HL-60/S4 (cell line): ENCODE measurements around the gene MBD1.
"Not testable (repeated sequence)": the region's sequence is repeated elsewhere in the genome, so short reads cannot be mapped to it uniquely, and the experiment has no call there.

Experiments used
- in situ Hi-C: fragments of 300-500 bp; cut with MboI; formaldehyde crosslinking; loops from 2 replicates; pipeline ENCODE4 v1.14.3; 2022; ENCODE audit warnings: low sequenced_read_pairs

The MBD1 gene, protein sequence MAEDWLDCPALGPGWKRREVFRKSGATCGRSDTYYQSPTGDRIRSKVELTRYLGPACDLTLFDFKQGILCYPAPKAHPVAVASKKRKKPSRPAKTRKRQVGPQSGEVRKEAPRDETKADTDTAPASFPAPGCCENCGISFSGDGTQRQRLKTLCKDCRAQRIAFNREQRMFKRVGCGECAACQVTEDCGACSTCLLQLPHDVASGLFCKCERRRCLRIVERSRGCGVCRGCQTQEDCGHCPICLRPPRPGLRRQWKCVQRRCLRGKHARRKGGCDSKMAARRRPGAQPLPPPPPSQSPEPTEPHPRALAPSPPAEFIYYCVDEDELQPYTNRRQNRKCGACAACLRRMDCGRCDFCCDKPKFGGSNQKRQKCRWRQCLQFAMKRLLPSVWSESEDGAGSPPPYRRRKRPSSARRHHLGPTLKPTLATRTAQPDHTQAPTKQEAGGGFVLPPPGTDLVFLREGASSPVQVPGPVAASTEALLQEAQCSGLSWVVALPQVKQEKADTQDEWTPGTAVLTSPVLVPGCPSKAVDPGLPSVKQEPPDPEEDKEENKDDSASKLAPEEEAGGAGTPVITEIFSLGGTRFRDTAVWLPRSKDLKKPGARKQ

GRCh38 chr18:50281295-50281971 is at the start of gene MBD1:
TSS of gene MBD1 (minus strand) at chr18:50281523. CDS start at chr18:50279992, 1,531 bp downstream.
- in situ Hi-C loops: no loop called here

DNA sequence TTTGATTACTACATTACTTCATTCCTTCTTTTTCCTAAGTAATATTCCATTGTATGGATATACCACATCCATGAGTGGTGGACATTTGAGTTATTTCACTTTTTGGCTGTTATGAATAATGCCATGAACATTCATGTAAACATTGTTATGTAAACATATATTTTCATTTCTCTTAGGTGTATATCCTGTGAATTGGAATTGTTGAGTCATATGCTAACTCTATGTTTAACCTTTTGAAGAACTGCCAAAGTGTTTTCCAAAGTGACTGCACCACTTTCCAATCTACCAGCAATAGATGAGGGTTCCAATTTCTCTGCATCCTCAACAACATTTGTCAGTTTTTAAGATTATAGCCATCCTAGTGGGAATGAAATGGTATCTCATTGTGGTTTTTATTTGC is 48.9 kb upstream of the MBD1 start:
- in situ Hi-C loops: no loop called here

DNA sequence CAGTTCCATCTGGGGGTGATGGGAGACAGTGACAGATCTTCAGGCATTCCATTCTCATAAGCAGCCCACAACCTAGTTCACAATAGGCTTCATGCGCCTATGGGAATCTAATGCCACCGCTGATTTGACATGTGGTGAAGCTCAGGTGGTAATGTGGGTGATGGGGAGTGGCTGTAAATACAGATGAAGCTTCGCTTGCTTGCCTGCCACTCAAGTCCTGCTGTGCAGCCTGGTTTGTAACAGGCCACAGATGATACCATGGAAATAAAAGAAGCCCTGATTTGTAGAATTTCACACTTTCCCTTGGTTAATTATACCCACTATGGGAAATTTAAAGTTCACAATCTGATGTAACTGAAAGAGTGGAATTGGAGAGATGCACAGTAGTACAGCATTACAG is 46.7 kb upstream of the MBD1 start:
- in situ Hi-C loops: no loop called here

DNA sequence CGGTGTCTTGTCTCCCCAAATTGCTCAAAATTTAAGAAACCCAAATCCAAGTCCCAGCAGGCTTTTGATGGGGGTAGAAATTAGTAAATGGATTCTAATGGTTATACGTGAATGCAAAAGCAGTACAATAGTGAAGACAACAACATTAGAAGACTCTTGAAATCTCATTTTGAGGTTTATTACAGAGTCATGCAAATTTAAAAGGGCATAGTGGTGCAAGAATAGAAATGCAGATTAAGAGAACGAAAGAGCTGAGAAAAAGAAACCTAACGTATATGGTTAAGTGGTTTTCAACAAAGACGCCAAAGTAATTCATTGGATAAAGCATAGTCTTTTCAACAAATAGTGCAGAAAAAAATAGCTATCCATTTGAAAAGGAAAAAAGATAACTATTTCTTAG is 39.4 kb upstream of the MBD1 start:
- in situ Hi-C loops: no loop called here

DNA sequence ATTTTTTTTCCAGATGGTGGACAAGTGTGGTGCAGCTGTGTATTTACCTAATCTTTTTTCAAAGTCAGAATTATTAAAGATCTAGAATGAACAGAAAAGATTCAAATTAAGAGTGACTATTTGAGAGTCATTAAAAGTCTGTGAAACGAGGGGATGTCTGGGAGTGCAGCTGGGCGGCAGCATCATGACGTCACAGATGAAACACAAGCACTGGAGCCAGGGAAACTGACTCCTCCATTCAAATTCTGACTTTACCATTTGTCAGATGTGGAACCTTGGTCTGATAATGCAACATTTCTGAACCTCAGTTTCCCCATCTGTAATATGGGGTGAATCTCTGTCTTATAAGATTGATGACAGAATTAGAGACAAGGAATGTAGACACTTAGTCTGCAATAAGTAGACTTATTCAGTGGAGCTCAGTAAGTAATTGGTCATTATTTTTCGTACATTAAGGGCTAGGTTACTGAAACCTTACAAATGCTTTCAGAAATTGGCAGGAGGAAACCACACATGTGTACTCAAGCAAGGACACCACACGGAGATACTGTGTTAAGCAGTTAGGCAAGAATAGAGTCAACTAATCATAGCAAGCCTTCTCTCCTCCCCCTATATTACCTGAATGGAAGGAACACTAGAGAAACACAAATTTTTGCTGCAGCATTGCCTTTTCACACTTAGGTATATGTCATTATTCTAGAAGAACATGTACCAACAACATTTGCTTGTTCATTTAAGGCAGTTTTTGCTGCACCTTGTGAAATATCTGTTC is 34.0 kb upstream of the MBD1 start:
- in situ Hi-C loops: no loop called here

GRCh38 chr18:50313873-50314460 is 32.6 kb upstream of the MBD1 start:
- in situ Hi-C loops: no loop called here

DNA sequence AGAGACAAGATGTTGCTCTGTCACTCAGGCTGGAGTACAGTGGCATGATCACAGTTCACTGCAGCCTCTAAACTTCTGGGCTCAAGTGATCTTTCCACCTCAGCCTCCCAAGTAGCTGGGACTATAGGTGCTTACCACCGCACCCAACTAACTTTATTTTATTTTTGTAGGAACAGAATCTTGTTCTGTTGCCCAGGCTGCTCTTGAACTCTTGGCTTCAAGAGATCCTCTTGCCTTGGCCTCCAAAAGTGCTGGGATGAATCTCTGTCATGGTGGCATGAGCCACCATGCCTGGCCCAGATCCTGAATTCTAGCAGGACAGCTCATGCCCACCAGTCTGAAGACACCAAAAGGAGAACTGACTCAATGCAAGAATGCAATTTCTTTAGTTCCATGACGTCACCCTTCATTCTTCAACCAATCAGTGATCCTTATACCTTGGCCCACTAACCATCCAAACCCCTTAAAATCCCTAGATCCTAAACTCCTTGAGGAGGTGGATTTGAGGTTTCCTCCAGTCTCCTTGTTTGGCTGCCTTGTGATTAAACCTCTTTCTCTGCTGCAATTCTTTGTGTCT is 31.8 kb upstream of the MBD1 start:
- in situ Hi-C loops: no loop called here

DNA sequence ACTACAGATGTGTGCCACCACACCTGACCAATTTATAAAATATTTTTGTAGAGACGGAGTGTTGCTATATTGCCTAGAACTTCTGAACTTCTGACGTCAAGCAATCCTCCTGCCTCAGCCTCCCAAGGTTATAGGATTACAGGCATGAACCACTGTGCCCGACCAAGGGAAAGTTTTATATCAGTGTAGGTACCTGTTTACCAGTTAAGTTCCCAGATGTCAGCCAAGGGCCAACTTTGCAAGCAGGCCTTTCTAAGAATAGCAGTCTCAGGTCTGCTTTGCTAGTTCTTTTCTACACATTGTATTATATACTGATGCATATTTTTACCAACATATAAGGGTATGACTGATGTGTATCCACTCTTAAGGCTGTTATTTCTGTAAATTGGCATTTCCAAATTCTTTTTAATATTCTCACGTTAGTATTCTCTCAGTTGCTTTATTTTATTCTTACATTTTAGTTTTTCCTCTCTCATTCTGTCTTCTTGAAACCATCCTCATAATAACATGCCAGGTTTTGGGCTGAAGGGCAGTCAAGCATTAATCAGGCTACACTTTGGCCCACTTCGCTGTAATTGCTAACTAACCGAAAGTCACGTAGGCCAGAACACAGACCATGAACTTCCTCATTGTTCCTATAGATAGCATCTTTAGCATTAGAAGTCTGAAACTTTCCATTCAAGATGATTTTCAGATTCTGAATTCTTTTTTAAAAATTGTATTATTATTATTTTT is 31.1 kb upstream of the MBD1 start:
- in situ Hi-C loops: no loop called here

- in situ Hi-C loops: no loop called here
Measured at GRCh38 chr18:50311650-50312049, 30.3 kb upstream of the MBD1 start.

DNA sequence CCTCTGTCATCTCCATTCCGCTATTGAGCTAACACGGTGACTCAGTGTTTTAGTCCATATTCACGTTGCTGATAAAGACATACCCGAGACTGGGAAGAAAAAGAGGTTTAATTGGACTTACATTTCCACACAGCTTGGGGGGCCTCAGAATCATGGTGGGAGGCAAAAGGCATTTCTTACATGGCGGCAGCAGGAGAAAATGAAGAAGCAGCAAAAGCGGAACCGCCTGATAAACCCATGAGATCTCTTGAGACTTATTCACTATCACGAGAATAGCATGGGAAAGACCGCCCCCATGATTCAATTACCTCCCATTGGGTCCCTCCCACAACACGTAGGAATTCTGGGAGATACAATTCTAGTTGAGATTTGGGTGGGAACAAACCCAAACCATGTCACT is 28.8 kb upstream of the MBD1 start:
- in situ Hi-C loops: no loop called here

- in situ Hi-C loops: not testable (repeated sequence)
Measured at GRCh38 chr18:50308851-50309250, 27.5 kb upstream of the MBD1 start.

DNA sequence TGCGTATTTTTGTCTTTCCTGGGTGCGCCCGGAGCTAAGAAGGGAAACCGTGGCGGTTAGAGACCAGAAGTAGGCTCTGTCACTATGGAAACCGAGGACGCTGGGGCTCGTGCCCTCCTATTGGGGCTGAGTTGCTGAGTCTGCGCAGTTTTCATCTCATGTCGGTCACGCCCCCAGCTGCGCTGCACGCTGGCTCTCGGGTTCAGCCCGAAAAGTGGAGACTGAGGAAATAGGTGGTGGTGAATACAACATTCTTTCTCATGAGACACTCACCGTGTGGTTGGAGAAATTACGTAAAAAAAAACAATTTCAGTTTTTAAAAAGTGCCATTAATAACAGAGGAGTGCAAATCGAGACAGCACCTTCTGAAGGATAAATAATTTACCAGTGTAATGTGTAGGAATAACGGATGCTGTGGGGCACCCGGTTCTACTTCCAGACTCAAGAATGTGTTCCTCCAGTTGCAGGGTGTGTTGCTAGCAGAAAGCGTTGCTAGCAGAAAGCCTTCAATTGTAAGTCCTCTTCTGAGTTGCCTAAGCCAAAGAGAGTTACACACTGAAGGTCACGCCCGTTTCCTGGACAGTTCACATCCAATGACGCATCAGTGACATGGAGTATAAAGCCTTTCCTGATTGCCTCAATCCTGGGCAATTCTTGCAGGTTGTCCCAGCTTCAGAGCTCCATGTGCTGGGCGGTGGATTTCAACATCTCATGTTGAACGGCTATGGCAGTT is 26.6 kb upstream of the MBD1 start:
- in situ Hi-C loops: no loop called here

DNA sequence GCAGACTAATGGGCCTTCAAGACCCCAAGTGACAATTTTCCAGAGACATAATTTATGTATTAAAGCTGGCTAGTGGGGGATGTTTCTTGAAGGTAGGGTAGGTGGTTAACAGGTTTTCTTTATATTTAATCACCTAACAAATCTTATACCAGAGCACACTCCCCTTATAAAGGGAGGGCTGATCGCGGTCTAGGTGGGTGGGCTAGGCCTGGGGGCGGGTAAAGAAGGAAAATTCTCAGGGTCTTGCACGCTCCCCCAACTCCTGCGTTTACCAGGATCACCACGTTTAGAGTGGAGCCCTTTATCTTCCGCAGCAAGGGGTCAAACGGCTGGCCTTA is 26.0 kb upstream of the MBD1 start:
- in situ Hi-C loops: no loop called here

DNA sequence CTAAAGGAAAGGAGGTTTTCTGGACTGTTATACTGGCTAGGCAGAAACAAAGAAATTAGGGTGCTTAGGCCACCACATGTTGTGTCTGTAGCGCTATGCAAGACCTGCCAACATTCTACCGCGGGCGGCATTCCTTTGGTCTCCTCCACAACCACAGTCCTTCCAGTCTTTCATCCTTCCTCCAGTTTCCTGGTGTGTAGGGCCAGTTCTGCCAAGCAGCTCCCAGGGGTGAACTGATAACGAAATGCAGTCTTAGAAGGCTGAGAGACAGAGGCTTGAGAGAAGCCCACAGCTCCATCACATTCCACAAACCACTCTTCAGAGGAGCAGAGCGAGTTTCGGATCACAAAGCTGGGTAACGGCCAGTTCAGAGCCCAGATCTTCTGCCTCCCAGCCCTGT is 25.6 kb upstream of the MBD1 start:
- in situ Hi-C loops: no loop called here

- in situ Hi-C loops: no loop called here
Measured at GRCh38 chr18:50301074-50301473, 19.8 kb upstream of the MBD1 start.

DNA sequence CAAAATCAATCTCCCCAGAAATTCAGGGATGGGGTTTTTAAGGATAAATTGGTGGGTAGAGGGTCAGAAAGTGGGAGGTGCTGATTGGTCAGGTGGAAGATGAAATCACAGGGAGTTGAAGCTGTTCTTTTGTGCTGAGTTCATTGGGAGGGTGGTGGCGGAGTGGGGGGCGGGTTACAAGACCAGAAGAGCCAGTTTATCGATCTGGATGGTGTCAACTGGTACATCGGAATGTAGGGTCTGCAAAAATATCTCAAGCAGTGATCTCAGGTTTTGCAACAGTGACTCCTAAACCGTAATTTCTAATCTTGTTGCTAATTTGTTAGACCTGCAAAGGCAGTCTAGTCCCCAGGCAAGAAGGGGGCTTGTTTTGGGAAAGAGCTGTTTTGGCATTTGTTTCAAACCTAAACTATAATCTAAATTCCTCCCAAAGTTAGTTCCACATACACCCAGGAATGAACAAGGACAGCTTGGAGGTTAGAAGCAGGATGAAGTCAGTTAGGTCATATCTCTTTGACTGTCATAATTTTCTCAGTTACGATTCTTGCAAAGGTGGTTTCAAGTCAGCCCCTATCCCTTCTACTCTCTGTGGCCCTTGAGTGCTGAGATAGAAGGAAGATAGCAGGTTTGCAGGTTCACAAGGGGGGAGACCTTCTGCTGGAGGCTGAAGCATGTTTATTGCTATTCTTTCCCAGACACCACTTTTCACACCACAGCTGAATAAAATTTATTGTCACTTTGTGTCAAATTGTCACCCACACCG is 18.5 kb upstream of the MBD1 start:
- in situ Hi-C loops: no loop called here

DNA sequence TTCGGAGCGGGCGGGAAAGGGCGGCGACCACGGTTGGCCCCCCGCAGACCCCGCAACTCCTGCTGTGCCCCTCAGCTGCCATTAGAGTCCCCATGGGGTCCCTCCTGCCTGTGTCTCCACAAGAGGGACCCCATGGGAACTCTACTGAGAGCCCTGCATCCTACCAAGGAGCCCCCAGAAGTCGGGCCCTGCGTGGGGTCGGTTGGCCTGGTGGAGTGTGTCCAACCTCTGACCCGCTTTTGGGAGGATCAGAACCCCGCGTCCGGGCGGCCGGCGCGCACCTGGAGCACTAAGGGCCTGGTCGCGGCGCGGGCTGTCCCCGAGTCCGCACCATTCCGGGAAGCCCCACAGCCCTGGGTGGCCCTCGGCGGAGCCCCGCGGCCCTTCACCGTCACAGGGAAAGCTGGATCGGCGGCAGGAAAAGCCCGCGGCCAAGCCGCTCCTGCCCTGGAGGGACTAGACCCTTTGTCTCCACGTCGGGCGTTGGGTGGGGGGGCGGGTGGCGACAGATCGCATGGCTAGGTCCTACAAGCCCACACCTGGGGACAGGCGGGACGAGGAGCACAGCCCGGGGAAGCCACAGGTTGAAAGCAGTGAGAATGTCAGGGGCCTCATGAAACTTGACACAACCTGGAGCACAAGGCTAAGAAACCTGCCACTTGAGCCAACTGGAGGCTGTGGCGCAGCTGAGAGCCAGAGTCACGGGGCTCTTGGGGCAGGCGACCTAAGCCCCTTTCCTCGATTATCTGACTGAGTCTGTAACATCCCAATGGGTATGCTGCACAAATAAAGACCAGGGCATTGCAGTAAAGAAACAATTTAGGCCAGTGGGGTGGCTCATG is 17.3 kb upstream of the MBD1 start:
- in situ Hi-C loops: no loop called here
